CD14-positive monocyte (primary cell): ENCODE measurements around the gene CYB5R4. TPM values are rescaled to one million over a fixed set of nuclear protein-coding genes. Genes with fewer than 3 reads are reported as not detected.

ENCODE experiments used
- DNase-seq, 3 donors: peaks; one replicate each; pipeline ENCODE4 v3.0.0-alpha.2; 2011 to 2022
- H2AFZ ChIP-seq: 2 replicates; pipeline ENCODE4 v1.6.0; 2012; ENCODE audit warnings: mild to moderate bottlenecking, low read depth, low read length, inconsistent platforms; ENCODE audit not compliant: insufficient read depth, poor library complexity, severe bottlenecking
- H3K27ac ChIP-seq, 2 donors: 1 replicate in 1 of 2; 2 replicates in 1 of 2; pipeline ENCODE4 v1.5.1; 2012 to 2013; ENCODE audit warnings: low read length in 2 of 2, control low read depth in 1 of 2, inconsistent platforms in 1 of 2, low read depth in 1 of 2, mild to moderate bottlenecking in 1 of 2
- H3K27me3 ChIP-seq, 2 donors: one replicate each; pipeline versions ENCODE4 v1.6.0 to v1.6.1; 2011 to 2013; ENCODE audit warnings: low read length in 2 of 2; ENCODE audit not compliant: control insufficient read depth in 2 of 2, insufficient read depth in 2 of 2
- H3K36me3 ChIP-seq, 2 donors: replicated peaks in 1 of 2; 1 replicate in 1 of 2; 2 replicates in 1 of 2; pipeline versions ENCODE4 v1.5.1 to v1.6.1; 2012 to 2013; ENCODE audit warnings: low read length in 2 of 2, control low read depth in 1 of 2, inconsistent platforms in 1 of 2, mild to moderate bottlenecking in 1 of 2; ENCODE audit not compliant: insufficient read depth in 2 of 2, control insufficient read depth in 1 of 2
- H3K4me1 ChIP-seq, 2 donors: 1 replicate in 1 of 2; 2 replicates in 1 of 2; pipeline versions ENCODE4 v1.5.1 to v1.6.1; 2012 to 2013; ENCODE audit warnings: low read length in 2 of 2, control low read depth in 1 of 2, inconsistent platforms in 1 of 2, mild to moderate bottlenecking in 1 of 2, moderate library complexity in 1 of 2; ENCODE audit not compliant: insufficient read depth in 2 of 2, control insufficient read depth in 1 of 2
- H3K4me2 ChIP-seq: replicated peaks from 2 replicates; pipeline ENCODE3; 2012; ENCODE audit warnings: low read length, moderate library complexity, mild to moderate bottlenecking; ENCODE audit not compliant: poor library complexity, severe bottlenecking; ENCODE audit errors: extremely low read depth
- H3K4me3 ChIP-seq, 3 experiments: fragments of 200-600 bp in 1 of 3; sonication (generic) in 1 of 3; replicated peaks in 1 of 3; 1 replicate in 2 of 3; 2 replicates in 1 of 3; pipeline ENCODE4 v1.5.1; 2011 to 2013; ENCODE audit warnings: low read length in 3 of 3, mild to moderate bottlenecking in 3 of 3, control low read depth in 2 of 3, low read depth in 2 of 3, inconsistent platforms in 1 of 3, moderate library complexity in 1 of 3
- H3K79me2 ChIP-seq: 2 replicates; pipeline ENCODE4 v1.6.0; 2012; ENCODE audit warnings: mild to moderate bottlenecking, control low read depth, inconsistent platforms, low read length, moderate library complexity; ENCODE audit not compliant: insufficient read depth
- H3K9ac ChIP-seq: 2 replicates; pipeline ENCODE4 v1.6.0; 2017; ENCODE audit warnings: low read length, mild to moderate bottlenecking; ENCODE audit not compliant: insufficient read depth, poor library complexity, severe bottlenecking
- H3K9me3 ChIP-seq, 2 donors: replicated peaks in 1 of 2; 1 replicate in 1 of 2; 2 replicates in 1 of 2; pipeline versions ENCODE4 v1.5.1 to v1.6.1; 2012 to 2013; ENCODE audit warnings: low read length in 2 of 2, control low read depth in 1 of 2; ENCODE audit not compliant: control insufficient read depth in 1 of 2, insufficient read depth in 1 of 2
- H4K20me1 ChIP-seq: 2 replicates; pipeline ENCODE4 v1.6.0; 2012; ENCODE audit warnings: mild to moderate bottlenecking, low read length, control low read depth, moderate library complexity; ENCODE audit not compliant: insufficient read depth
- H3K27ac Mint-ChIP-seq, 7 donors: one replicate each; pipeline ENCODE4 v1.8.0; 2020; ENCODE audit warnings: mild to moderate bottlenecking in 7 of 7, mixed read lengths in 7 of 7, moderate library complexity in 6 of 7, inconsistent platforms in 2 of 7
- H3K27me3 Mint-ChIP-seq, 3 donors: one replicate each; pipeline ENCODE4 v1.8.0; 2021 to 2022; ENCODE audit warnings: low read depth in 3 of 3, mild to moderate bottlenecking in 3 of 3, mixed read lengths in 3 of 3, moderate library complexity in 3 of 3, inconsistent platforms in 1 of 3
- H3K36me3 Mint-ChIP-seq, 2 donors: one replicate each; pipeline ENCODE4 v1.8.0; 2020; ENCODE audit warnings: mixed read lengths in 2 of 2, inconsistent platforms in 1 of 2, mild to moderate bottlenecking in 1 of 2
- H3K4me1 Mint-ChIP-seq: one replicate; pipeline ENCODE4 v1.8.0; 2020; ENCODE audit warnings: mild to moderate bottlenecking, mixed read lengths
- H3K4me3 Mint-ChIP-seq, 2 donors: one replicate each; pipeline ENCODE4 v1.8.0; 2020; ENCODE audit warnings: mild to moderate bottlenecking in 2 of 2, mixed read lengths in 2 of 2, moderate library complexity in 1 of 2
- H3K9me3 Mint-ChIP-seq, 7 donors: one replicate each; pipeline ENCODE4 v1.8.0; 2020 to 2022; ENCODE audit warnings: mixed read lengths in 7 of 7, mild to moderate bottlenecking in 6 of 7, moderate library complexity in 6 of 7, inconsistent platforms in 2 of 7
- WGBS: methylation state at CpG from one replicate; pipeline ENCODE4 v1.1.5; 2013; ENCODE audit warnings: missing lambda C conversion rate; ENCODE audit not compliant: insufficient coverage; 5-methylcytosine and 5-hydroxymethylcytosine counted together
- intact Hi-C, 2 donors: fragments of 100-400 bp; cut with micrococcal nuclease; formaldehyde crosslinking; loops; one replicate each; pipeline versions ENCODE4 v1.15.0 to v1.15.1; 2023
- polyA plus RNA-seq, 3 donors: library from polyadenylated mRNA; depleted of rRNA in 1 of 3; unstranded in 2 of 3; stranded (reverse) in 1 of 3; fragments of 300-500 nt in 2 of 3; fragments of >200 nt in 1 of 3; fragmentation: Illumina TruSeq in 2 of 3; gene quantifications; 1 replicate in 2 of 3; 2 replicates in 1 of 3; pipeline ENCODE4 v1.2.3, GENCODE V29; 2012 to 2021
- TF ChIP-seq, protein P1 (sequence below): fragments of 200-600 bp; IDR thresholded peaks from one replicate; pipeline ENCODE4 v1.8.0; 2022; ENCODE audit warnings: antibody characterized with exemption, mild to moderate bottlenecking

The CYB5R4 gene
- polyA plus RNA-seq, 3 donors = 30.5 to 120 (median 116) TPM

DNA sequence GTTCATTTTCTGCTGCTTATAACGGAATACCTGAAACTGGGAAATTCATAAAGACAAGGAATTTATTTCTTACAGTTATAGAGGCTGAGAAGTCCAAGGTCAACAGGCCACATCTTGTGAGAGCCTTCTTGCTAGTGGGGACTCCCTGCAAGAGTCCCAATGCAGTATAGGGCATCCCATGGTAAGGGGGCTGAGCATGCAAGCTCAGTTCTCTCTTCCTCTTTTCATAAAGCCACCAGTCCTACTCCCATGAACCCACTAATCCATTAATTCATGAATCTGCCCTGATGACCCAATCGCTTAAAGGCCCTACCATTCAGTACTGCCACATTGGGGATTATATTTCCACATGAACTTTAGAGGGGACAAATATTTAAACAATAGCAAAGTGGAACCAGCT is 26.5 kb downstream of the CYB5R4 start:
- no peak overlapping the region for H3K4me3 Mint-ChIP-seq
- intact Hi-C loops = loop anchor here in 1 of 2 donors (10.0 kb wide), 1 partner anchor 339 kb away; the partner anchor contains the start of gene CEP162
- Histone ChIP-seq H3K27ac (no peak overlapping the region), H3K4me3 (no peak overlapping the region), H3K4me1 (no peaks in the 10 kb centered on the region), H3K4me2 (no peak overlapping the region), H4K20me1 (peaks cover 100% of the 10 kb centered on the region), H3K9ac (no peak overlapping the region), H3K27me3 (no peaks in the 10 kb centered on the region), H3K9me3 (no peaks in the 10 kb centered on the region), H3K79me2 (peaks cover 97% of the 10 kb centered on the region), H2AFZ (no peak overlapping the region), H3K36me3 (peaks cover 2 to 24% of the 10 kb centered on the region in 2 donors)
- H3K4me1 Mint-ChIP-seq = peaks cover 7% of the 10 kb centered on the region
- H3K36me3 Mint-ChIP-seq = peaks cover 15 to 22% of the 10 kb centered on the region in 2 donors
- 100% methylated on average over 1 of the region's 2 CpGs for WGBS
- TF ChIP-seq, protein P1, sequence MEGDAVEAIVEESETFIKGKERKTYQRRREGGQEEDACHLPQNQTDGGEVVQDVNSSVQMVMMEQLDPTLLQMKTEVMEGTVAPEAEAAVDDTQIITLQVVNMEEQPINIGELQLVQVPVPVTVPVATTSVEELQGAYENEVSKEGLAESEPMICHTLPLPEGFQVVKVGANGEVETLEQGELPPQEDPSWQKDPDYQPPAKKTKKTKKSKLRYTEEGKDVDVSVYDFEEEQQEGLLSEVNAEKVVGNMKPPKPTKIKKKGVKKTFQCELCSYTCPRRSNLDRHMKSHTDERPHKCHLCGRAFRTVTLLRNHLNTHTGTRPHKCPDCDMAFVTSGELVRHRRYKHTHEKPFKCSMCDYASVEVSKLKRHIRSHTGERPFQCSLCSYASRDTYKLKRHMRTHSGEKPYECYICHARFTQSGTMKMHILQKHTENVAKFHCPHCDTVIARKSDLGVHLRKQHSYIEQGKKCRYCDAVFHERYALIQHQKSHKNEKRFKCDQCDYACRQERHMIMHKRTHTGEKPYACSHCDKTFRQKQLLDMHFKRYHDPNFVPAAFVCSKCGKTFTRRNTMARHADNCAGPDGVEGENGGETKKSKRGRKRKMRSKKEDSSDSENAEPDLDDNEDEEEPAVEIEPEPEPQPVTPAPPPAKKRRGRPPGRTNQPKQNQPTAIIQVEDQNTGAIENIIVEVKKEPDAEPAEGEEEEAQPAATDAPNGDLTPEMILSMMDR = no peak
- H3K27me3 Mint-ChIP-seq = no peaks in the 10 kb centered on the region
- no peaks in the 10 kb centered on the region for H3K9me3 Mint-ChIP-seq
- no peak overlapping the region for H3K27ac Mint-ChIP-seq
- no peak for DNase-seq

DNA sequence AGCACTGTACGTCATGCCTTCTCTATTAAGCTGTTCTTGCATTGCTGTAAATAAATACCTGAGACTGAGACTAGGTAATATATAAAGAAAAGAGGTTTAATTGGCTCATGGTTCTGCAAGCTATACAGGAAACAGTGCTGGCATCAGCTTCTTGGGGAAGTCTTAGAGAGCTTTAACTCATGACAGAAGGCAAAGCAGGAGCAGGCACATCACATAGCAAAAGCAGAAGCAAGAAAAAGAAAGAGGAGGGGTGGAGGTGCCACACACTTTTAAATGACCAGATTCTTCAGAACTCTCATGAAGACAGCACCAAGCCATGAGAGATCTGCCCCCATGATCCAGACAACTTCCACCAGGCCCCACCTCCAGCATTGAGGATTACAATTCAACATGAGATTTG is 30.1 kb downstream of the CYB5R4 start:
- Mint-ChIP-seq H3K4me3 (no peak overlapping the region), H3K9me3 (no peaks in the 10 kb centered on the region), H3K4me1 (peaks cover 10% of the 10 kb centered on the region), H3K27me3 (no peaks in the 10 kb centered on the region), H3K36me3 (peaks cover 17 to 35% of the 10 kb centered on the region in 2 donors), H3K27ac (peak overlapping the region in 1 of 7 donors; percentile 30)
- no peak overlapping the region for H2AFZ ChIP-seq
- H3K36me3 ChIP-seq = peaks cover 7 to 30% of the 10 kb centered on the region in 2 donors
- H3K79me2 ChIP-seq = peaks cover 97% of the 10 kb centered on the region
- no peaks in the 10 kb centered on the region for H3K4me1 ChIP-seq
- no peaks in the 10 kb centered on the region for H3K9me3 ChIP-seq
- no peak overlapping the region for H3K4me3 ChIP-seq
- no peaks in the 10 kb centered on the region for H3K27me3 ChIP-seq
- WGBS = no CpG with 5 or more reads among the region's 1 CpG
- H3K27ac ChIP-seq = peak overlapping the region in 1 of 2 donors; percentile 50
- peaks cover 100% of the 10 kb centered on the region for H4K20me1 ChIP-seq
- no peak for DNase-seq
- intact Hi-C loops = loop anchor here in 1 of 2 donors (10.0 kb wide), 1 partner anchor 335 kb away; the partner anchor contains the start of gene CEP162
- H3K4me2 ChIP-seq = no peak overlapping the region
- H3K9ac ChIP-seq = no peak overlapping the region
- TF ChIP-seq, protein P1 = no peak
